ENCODE measurements around the gene IL11RA.

DNA sequence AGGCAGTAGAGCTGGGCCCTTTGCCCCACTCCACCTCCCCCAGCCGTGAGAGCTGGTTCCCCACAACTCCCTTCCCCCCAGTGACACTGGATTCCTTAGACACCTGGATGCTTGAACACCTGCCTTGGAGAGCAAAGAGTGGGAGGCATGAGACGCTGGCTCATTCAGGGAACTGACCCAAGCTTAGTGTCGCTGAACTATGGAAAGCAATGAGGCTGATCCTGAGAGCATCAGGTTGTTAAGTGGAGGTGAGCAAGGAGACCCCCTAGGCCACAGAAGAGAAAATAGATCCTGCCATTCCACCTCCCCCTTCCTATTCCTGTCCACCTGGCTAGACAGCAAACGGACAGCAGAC lies 37.1 kb downstream of the IL11RA start:
- TF ChIP-seq, protein P1, sequence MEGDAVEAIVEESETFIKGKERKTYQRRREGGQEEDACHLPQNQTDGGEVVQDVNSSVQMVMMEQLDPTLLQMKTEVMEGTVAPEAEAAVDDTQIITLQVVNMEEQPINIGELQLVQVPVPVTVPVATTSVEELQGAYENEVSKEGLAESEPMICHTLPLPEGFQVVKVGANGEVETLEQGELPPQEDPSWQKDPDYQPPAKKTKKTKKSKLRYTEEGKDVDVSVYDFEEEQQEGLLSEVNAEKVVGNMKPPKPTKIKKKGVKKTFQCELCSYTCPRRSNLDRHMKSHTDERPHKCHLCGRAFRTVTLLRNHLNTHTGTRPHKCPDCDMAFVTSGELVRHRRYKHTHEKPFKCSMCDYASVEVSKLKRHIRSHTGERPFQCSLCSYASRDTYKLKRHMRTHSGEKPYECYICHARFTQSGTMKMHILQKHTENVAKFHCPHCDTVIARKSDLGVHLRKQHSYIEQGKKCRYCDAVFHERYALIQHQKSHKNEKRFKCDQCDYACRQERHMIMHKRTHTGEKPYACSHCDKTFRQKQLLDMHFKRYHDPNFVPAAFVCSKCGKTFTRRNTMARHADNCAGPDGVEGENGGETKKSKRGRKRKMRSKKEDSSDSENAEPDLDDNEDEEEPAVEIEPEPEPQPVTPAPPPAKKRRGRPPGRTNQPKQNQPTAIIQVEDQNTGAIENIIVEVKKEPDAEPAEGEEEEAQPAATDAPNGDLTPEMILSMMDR (IDR thresholded peaks at IDR 0.05; ENCODE audit: extremely low read depth in 1 of 2, insufficient read depth in 1 of 2, low read depth in 1 of 2, low read length in 2 of 2): no peak
- TF ChIP-seq JUN (IDR thresholded peaks at IDR 0.05; ENCODE audit: borderline replicate concordance, insufficient read depth, insufficient read length, low read depth) (no peak), EZH2 (IDR thresholded peaks at IDR 0.05; ENCODE audit: borderline replicate concordance, low read depth, low read length, severe bottlenecking) (no peak), POLR2A (IDR thresholded peaks at IDR 0.05; ENCODE audit: low read depth, low read length) (no peak), POLR2AphosphoS5 (IDR thresholded peaks at IDR 0.05; ENCODE audit: insufficient read depth, low read depth, low read length) (no peak), GATA2 (IDR thresholded peaks at IDR 0.05; ENCODE audit: insufficient read depth, insufficient read length, low read depth, low read length) (no peak)
- TF ChIP-seq, protein P2, sequence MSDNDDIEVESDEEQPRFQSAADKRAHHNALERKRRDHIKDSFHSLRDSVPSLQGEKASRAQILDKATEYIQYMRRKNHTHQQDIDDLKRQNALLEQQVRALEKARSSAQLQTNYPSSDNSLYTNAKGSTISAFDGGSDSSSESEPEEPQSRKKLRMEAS (IDR thresholded peaks at IDR 0.05; ENCODE audit: insufficient read depth, insufficient read length): no peak
